ENCODE data around the gene RMP24.

- no peak for TF ChIP-seq FOSL2 (CRISPR knock-in tag; IDR thresholded peaks at IDR 0.05)
- TF ChIP-seq ZMYM2 (CRISPR knock-in tag; IDR thresholded peaks at IDR 0.05), result no peak
- no peak for TF ChIP-seq ATF2 (CRISPR knock-in tag; IDR thresholded peaks at IDR 0.05)
- TF ChIP-seq AGO1 (IDR thresholded peaks at IDR 0.05; ENCODE audit: low read depth, low read length, poor library complexity, severe bottlenecking), result no peak
These were observed 18.8 kb upstream of the RMP24 start for GRCh38 chr18:35953688-35954087.
